ENCODE data around the gene FGR.
A peak's percentile ranks its signal among the peaks of the same experiment; 100 is the strongest.

GRCh38 chr1:27656157-27656893 lies 21.3 kb upstream of the FGR start:
- TF ChIP-seq CTCF (IDR thresholded peaks at IDR 0.05; ENCODE audit: low read depth, low read length, poor library complexity, severe bottlenecking) (peak; percentile 37), EZH2phosphoT487 (IDR thresholded peaks at IDR 0.05; ENCODE audit: borderline replicate concordance, low read length) (no peak)

Measured in DOHH2 (cell line).